CD4-positive, alpha-beta memory T cell (primary cell): ENCODE data around the gene EML1. TPM values are rescaled to one million over a fixed set of nuclear protein-coding genes. Genes with fewer than 3 reads are reported as not detected.

Source experiments
- CTCF ChIA-PET: fragments of 350-600 bp; sonication (Branson Sonifier 250); formaldehyde crosslinking; loops from one replicate; lab custom pipeline; 2021; ENCODE audit warnings: inconsistent platforms; ENCODE audit not compliant: partially characterized antibody; lab: Charles Lee
- POLR2A ChIA-PET: fragments of 350-600 bp; sonication (Branson Sonifier 250); formaldehyde crosslinking; loops from one replicate; lab custom pipeline; 2021; ENCODE audit not compliant: partially characterized antibody; lab: Charles Lee
- DNase-seq, 5 donors: peaks; one replicate each; pipeline versions ENCODE4 v3.0.0 to v3.0.0-alpha.2; 2020 to 2022; ENCODE audit warnings: mixed read lengths in 1 of 5
- H3K27ac ChIP-seq: one replicate; pipeline ENCODE4 v1.7.0; 2013; ENCODE audit warnings: low read depth, low read length
- H3K27me3 ChIP-seq: 2 replicates; pipeline ENCODE4 v1.7.0; 2013; ENCODE audit warnings: mild to moderate bottlenecking, low read length, moderate library complexity; ENCODE audit not compliant: insufficient read depth
- H3K36me3 ChIP-seq: 2 replicates; pipeline ENCODE4 v1.7.0; 2013; ENCODE audit warnings: mild to moderate bottlenecking, low read length, moderate library complexity; ENCODE audit not compliant: insufficient read depth
- H3K4me1 ChIP-seq: 2 replicates; pipeline ENCODE4 v1.7.0; 2013; ENCODE audit warnings: mild to moderate bottlenecking, low read length, moderate library complexity; ENCODE audit not compliant: insufficient read depth
- H3K4me3 ChIP-seq, 2 donors: one replicate each; pipeline ENCODE4 v1.7.0; 2013; ENCODE audit warnings: low read length in 2 of 2, mild to moderate bottlenecking in 1 of 2
- H3K9me3 ChIP-seq, 2 donors: one replicate each; pipeline ENCODE4 v1.7.0; 2013; ENCODE audit warnings: low read length in 2 of 2, control low read depth in 1 of 2; ENCODE audit not compliant: control insufficient read depth in 1 of 2
- H3K27ac Mint-ChIP-seq, 7 donors: one replicate each; pipeline ENCODE4 v1.8.0; 2020 to 2021; ENCODE audit warnings: mixed read lengths in 7 of 7, mild to moderate bottlenecking in 6 of 7, inconsistent platforms in 3 of 7, moderate library complexity in 3 of 7
- H3K27me3 Mint-ChIP-seq, 2 donors: one replicate each; pipeline ENCODE4 v1.8.0; 2020 to 2021; ENCODE audit warnings: mixed read lengths in 2 of 2
- H3K36me3 Mint-ChIP-seq, 2 donors: one replicate each; pipeline ENCODE4 v1.8.0; 2020 to 2021; ENCODE audit warnings: mixed read lengths in 2 of 2, inconsistent platforms in 1 of 2, mild to moderate bottlenecking in 1 of 2
- H3K4me1 Mint-ChIP-seq, 4 donors: one replicate each; pipeline ENCODE4 v1.8.0; 2020 to 2021; ENCODE audit warnings: mixed read lengths in 4 of 4, mild to moderate bottlenecking in 1 of 4
- H3K4me3 Mint-ChIP-seq, 8 donors: one replicate each; pipeline ENCODE4 v1.8.0; 2020 to 2021; ENCODE audit warnings: mixed read lengths in 8 of 8, mild to moderate bottlenecking in 7 of 8, moderate library complexity in 6 of 8, inconsistent platforms in 3 of 8
- H3K9me3 Mint-ChIP-seq, 8 donors: one replicate each; pipeline ENCODE4 v1.8.0; 2020 to 2021; ENCODE audit warnings: mixed read lengths in 8 of 8, mild to moderate bottlenecking in 5 of 8, inconsistent platforms in 3 of 8, moderate library complexity in 1 of 8
- intact Hi-C: fragments of 100-400 bp; cut with micrococcal nuclease; formaldehyde crosslinking; loops from one replicate; pipeline ENCODE4 v1.15.1; 2023
- polyA plus RNA-seq, 2 donors: library from polyadenylated mRNA; unstranded; fragments of 300-500 nt; fragmentation: Illumina TruSeq; gene quantifications; one replicate each; pipeline ENCODE4 v1.2.3, GENCODE V29; 2021
- total RNA-seq, 2 experiments: library from RNA; stranded (reverse); gene quantifications; one replicate each; pipeline ENCODE4 v1.2.3, GENCODE V29; 2021

Gene EML1
- total and polyA plus RNA-seq, 4 experiments from 2014 or later: 0.22 to 0.23 TPM; not detected in 2

GRCh38 chr14:99821519-99822508, 28.6 kb downstream of the EML1 start:
- ChIA-PET POLR2A (no interaction called here), CTCF (interaction anchor here (0.9 to 1.2 kb wide), 2 partner anchors 31 to 134 kb away, joined by 3 read pairs; no protein-coding TSS in a partner anchor)
- Mint-ChIP-seq H3K4me1 (peaks cover 13 to 34% (median 27%) of the 10 kb centered on the region in 4 donors), H3K4me3 (peak overlapping the region in 5 of 8 donors; percentile 1 to 75 (median 10)), H3K27ac (peak overlapping the region in 1 of 7 donors; percentile 50), H3K9me3 (no peaks in the 10 kb centered on the region), H3K27me3 (peaks cover 12 to 31% of the 10 kb centered on the region in 2 donors), H3K36me3 (no peaks in the 10 kb centered on the region)
- Histone ChIP-seq H3K9me3 (no peaks in the 10 kb centered on the region), H3K36me3 (no peaks in the 10 kb centered on the region), H3K4me1 (peaks cover 19% of the 10 kb centered on the region), H3K4me3 (no peak overlapping the region), H3K27ac (no peak overlapping the region), H3K27me3 (peaks cover 17% of the 10 kb centered on the region)
- intact Hi-C loops: no loop called here
- DNase-seq: peak in 4 of 5 donors; percentile 5 to 20 (median 12)

DNA sequence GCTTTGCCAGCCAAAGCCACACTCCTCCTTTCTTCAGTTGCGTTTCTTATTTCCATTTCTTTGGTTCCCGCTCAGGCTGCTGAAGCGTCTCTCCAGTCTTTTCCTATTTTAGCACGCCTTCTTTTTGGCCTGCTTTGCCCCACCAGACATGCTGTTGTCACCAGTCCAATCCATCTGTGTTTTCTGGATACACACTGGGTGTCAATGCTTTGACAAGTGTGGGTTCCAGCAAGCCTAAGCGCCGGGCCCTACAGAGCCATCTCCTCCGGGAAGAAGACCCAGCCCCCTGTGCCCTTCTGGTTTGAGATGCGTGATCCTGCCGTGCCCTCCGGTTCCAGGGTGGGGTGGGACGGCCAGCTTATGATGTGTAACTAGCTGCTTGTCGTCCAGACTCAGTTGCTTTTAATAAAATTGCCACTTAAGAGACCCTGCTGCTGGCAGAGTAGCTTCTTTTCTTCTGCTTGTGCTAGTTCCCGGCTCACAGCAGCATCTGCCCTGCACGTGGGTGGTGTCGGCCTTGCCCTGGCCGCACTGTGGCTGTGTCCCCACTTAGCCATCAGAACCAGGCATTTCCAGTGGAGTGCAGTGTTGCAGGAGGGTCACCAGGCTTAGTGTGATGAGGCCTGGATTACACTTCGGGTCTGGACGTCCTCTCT, 29.7 kb downstream of the EML1 start:
- no peak for DNase-seq
- CTCF ChIA-PET: interaction anchor here (0.9 kb wide), 1 partner anchor 30 kb away, joined by 3 read pairs; no protein-coding TSS in a partner anchor
- H3K27me3 Mint-ChIP-seq: peaks cover 14 to 33% of the 10 kb centered on the region in 2 donors
- POLR2A ChIA-PET: no interaction called here
- no peak overlapping the region for H3K27ac Mint-ChIP-seq
- no peaks in the 10 kb centered on the region for H3K36me3 ChIP-seq
- intact Hi-C loops: no loop called here
- no peak overlapping the region for H3K27ac ChIP-seq
- no peak overlapping the region for H3K4me3 ChIP-seq
- H3K4me1 ChIP-seq: peaks cover 19% of the 10 kb centered on the region
- peaks cover 17% of the 10 kb centered on the region for H3K27me3 ChIP-seq
- no peaks in the 10 kb centered on the region for H3K9me3 ChIP-seq
- peaks cover 13 to 34% (median 27%) of the 10 kb centered on the region in 4 donors for H3K4me1 Mint-ChIP-seq
- no peaks in the 10 kb centered on the region for H3K9me3 Mint-ChIP-seq
- no peaks in the 10 kb centered on the region for H3K36me3 Mint-ChIP-seq
- H3K4me3 Mint-ChIP-seq: no peak overlapping the region

DNA sequence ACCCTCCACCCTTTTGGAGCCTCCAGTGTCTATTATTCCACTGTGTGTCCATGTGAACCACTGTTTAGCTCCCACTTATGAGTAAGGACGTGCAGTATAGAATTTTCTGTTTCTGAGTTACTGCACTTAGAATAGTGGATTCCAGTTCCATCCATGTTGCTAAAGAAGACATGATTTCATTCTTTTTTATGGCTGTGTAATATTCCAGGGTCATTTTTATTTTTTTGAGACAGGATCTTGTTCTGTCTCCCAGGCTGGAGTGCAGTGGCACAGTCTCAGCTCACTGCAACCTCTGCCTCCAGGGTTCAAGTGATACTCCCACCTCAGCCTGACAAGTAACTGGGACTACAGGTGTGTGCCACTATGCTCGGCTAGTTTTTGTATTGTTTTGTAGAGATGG, 31.6 kb downstream of the EML1 start:
- H3K9me3 Mint-ChIP-seq: no peaks in the 10 kb centered on the region
- peaks cover 17% of the 10 kb centered on the region for H3K27me3 ChIP-seq
- H3K36me3 ChIP-seq: no peaks in the 10 kb centered on the region
- CTCF ChIA-PET: no interaction called here
- no peak overlapping the region for H3K4me3 Mint-ChIP-seq
- no peaks in the 10 kb centered on the region for H3K9me3 ChIP-seq
- POLR2A ChIA-PET: no interaction called here
- peaks cover 12 to 28% (median 20%) of the 10 kb centered on the region in 4 donors for H3K4me1 Mint-ChIP-seq
- H3K4me1 ChIP-seq: peaks cover 15% of the 10 kb centered on the region
- no peak for DNase-seq
- H3K27ac ChIP-seq: no peak overlapping the region
- H3K4me3 ChIP-seq: no peak overlapping the region
- H3K27ac Mint-ChIP-seq: no peak overlapping the region
- intact Hi-C loops: no loop called here
- no peaks in the 10 kb centered on the region for H3K36me3 Mint-ChIP-seq
- peaks cover 19 to 31% of the 10 kb centered on the region in 2 donors for H3K27me3 Mint-ChIP-seq

DNA sequence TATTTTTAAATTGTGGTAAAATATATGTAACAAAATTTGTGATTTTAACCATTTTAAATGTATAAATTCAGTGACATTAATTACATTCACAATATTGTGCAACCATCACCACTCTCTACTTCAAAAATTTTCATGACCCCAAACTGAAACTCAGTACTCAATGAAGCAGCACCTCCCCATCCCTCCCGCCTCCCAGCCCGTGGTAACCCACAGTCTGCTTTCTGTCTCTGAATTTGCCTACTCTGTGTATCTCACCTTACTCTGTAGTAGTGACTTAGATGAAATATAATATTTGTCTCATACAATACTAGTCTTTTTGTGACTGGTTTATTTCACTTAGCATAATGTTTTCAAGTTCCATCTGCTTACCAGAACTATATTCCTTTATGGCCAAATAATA, 36.2 kb downstream of the EML1 start:
- H3K4me1 Mint-ChIP-seq: no peaks in the 10 kb centered on the region
- H3K27ac Mint-ChIP-seq: peak overlapping the region in 1 of 7 donors; percentile 9
- H3K36me3 Mint-ChIP-seq: no peaks in the 10 kb centered on the region
- Histone ChIP-seq H3K36me3 (no peaks in the 10 kb centered on the region), H3K27ac (no peak overlapping the region), H3K9me3 (no peaks in the 10 kb centered on the region), H3K27me3 (no peaks in the 10 kb centered on the region), H3K4me3 (no peak overlapping the region), H3K4me1 (no peaks in the 10 kb centered on the region)
- no peak overlapping the region for H3K4me3 Mint-ChIP-seq
- CTCF ChIA-PET: no interaction called here
- DNase-seq: no peak
- POLR2A ChIA-PET: no interaction called here
- peaks cover 26 to 47% of the 10 kb centered on the region in 2 donors for H3K27me3 Mint-ChIP-seq
- H3K9me3 Mint-ChIP-seq: no peaks in the 10 kb centered on the region
- intact Hi-C loops: no loop called here

- no peaks in the 10 kb centered on the region for H3K9me3 Mint-ChIP-seq
- Histone ChIP-seq H3K4me1 (no peaks in the 10 kb centered on the region), H3K27ac (no peak overlapping the region), H3K27me3 (no peaks in the 10 kb centered on the region), H3K36me3 (no peaks in the 10 kb centered on the region), H3K4me3 (no peak overlapping the region), H3K9me3 (no peaks in the 10 kb centered on the region)
- CTCF ChIA-PET: no interaction called here
- intact Hi-C loops: no loop called here
- no peak overlapping the region for H3K27ac Mint-ChIP-seq
- H3K4me3 Mint-ChIP-seq: no peak overlapping the region
- H3K36me3 Mint-ChIP-seq: no peaks in the 10 kb centered on the region
- H3K27me3 Mint-ChIP-seq: peaks cover 26 to 52% of the 10 kb centered on the region in 2 donors
- H3K4me1 Mint-ChIP-seq: no peaks in the 10 kb centered on the region
- no peak for DNase-seq
- POLR2A ChIA-PET: no interaction called here
These were observed 38.1 kb downstream of the EML1 start for GRCh38 chr14:99831303-99831702.

DNA sequence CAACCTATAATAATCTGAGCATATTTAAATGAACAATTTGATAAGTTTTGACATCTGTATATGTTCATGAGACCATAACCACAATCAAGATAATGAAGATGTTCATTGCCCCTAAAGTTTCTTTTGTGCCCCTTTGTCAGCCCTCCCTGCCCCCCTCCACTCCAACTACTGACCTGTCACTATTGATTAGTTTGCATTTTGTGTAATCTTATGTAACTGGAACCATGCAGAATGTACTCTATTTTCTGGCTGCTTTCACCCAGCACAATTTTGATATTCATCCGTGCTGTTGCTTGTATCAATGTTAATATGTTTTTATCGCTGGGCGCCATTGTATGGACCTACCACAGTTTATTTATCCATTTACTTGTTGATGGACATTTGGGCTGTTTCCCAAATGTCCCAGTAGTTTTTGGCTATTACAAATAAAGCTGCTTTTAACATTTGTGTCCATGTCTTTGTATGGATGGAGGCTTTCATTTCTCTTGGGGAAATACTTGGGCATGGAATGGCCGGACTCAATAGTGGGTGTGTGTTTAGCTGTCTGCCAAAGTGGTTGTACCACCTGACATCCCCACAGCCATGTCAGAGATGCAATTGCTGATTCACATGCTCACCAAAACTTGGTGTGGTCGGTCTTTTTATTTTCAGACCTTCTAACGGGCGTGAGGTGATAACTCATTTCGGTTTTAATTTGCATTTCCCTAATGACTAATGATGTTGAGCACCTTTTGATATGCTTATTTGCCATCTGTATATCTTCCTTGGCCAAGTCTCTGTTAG, 38.9 kb downstream of the EML1 start:
- Mint-ChIP-seq H3K4me3 (no peak overlapping the region), H3K27me3 (peaks cover 28 to 47% of the 10 kb centered on the region in 2 donors), H3K4me1 (no peaks in the 10 kb centered on the region), H3K36me3 (no peaks in the 10 kb centered on the region), H3K27ac (no peak overlapping the region), H3K9me3 (peaks cover 0 to 2% (median 0%) of the 10 kb centered on the region in 8 donors)
- Histone ChIP-seq H3K27me3 (no peaks in the 10 kb centered on the region), H3K9me3 (no peaks in the 10 kb centered on the region), H3K4me3 (no peak overlapping the region), H3K4me1 (no peaks in the 10 kb centered on the region), H3K36me3 (no peaks in the 10 kb centered on the region), H3K27ac (no peak overlapping the region)
- DNase-seq: no peak
- CTCF ChIA-PET: no interaction called here
- POLR2A ChIA-PET: no interaction called here
- intact Hi-C loops: no loop called here
